Activated naive CD8-positive, alpha-beta T cell treated with anti-CD3 and anti-CD28 coated beads, Interleukin-2, amount 50 U/mL, for 24 hours (primary cell): ENCODE data around the gene PPARD.
"Not testable (repeated sequence)": the region's sequence is repeated elsewhere in the genome, so short reads cannot be mapped to it uniquely, and the experiment has no call there.

Source experiments
- ATAC-seq: fragments of 150-1000 bp; cut with Tn5 transposase; one replicate; pipeline ENCODE4 v1.10.0; 2021
- DNase-seq: peaks from one replicate; pipeline ENCODE4 v3.0.0; 2021
- H3K27ac Mint-ChIP-seq: one replicate; pipeline ENCODE4 v1.8.0; 2021; ENCODE audit warnings: mild to moderate bottlenecking, mixed read lengths
- H3K27me3 Mint-ChIP-seq: one replicate; pipeline ENCODE4 v1.8.0; 2021; ENCODE audit warnings: mixed read lengths
- H3K36me3 Mint-ChIP-seq: one replicate; pipeline ENCODE4 v1.8.0; 2021; ENCODE audit warnings: low read depth, mixed read lengths
- H3K4me1 Mint-ChIP-seq: one replicate; pipeline ENCODE4 v1.8.0; 2021; ENCODE audit warnings: mixed read lengths
- H3K4me3 Mint-ChIP-seq: one replicate; pipeline ENCODE4 v1.8.0; 2021; ENCODE audit warnings: mild to moderate bottlenecking, moderate library complexity, mixed read lengths
- H3K9me3 Mint-ChIP-seq: one replicate; pipeline ENCODE4 v1.8.0; 2021; ENCODE audit warnings: mixed read lengths

The PPARD gene

GRCh38 chr6:35327349-35328027, 14.9 kb upstream of the PPARD start:
- peak; percentile 89 for ATAC-seq
- H3K9me3 Mint-ChIP-seq, result no peaks in the 10 kb centered on the region
- peak; percentile 73 for DNase-seq
- H3K4me3 Mint-ChIP-seq, result no peak overlapping the region
- peaks cover 18% of the 10 kb centered on the region for H3K4me1 Mint-ChIP-seq
- H3K36me3 Mint-ChIP-seq, result peaks cover 11% of the 10 kb centered on the region
- no peaks in the 10 kb centered on the region for H3K27me3 Mint-ChIP-seq
- peak overlapping the region; percentile 47 for H3K27ac Mint-ChIP-seq

- Mint-ChIP-seq H3K4me3 (no peak overlapping the region), H3K36me3 (peaks cover 8% of the 10 kb centered on the region), H3K9me3 (no peaks in the 10 kb centered on the region), H3K27ac (no peak overlapping the region), H3K4me1 (peaks cover 25% of the 10 kb centered on the region), H3K27me3 (no peaks in the 10 kb centered on the region)
- no peak for DNase-seq
- ATAC-seq, result no peak
Observed at GRCh38 chr6:35328108-35328723, 14.1 kb upstream of the PPARD start.

- not testable (repeated sequence) for H3K9me3 Mint-ChIP-seq, H3K36me3 Mint-ChIP-seq, DNase-seq, ATAC-seq, H3K27me3 Mint-ChIP-seq, H3K4me3 Mint-ChIP-seq, H3K27ac Mint-ChIP-seq
- peaks cover 32% of the 10 kb centered on the region for H3K4me1 Mint-ChIP-seq
Observed at GRCh38 chr6:35328965-35329364, 13.4 kb upstream of the PPARD start.

GRCh38 chr6:35330541-35331119, 11.7 kb upstream of the PPARD start:
- Mint-ChIP-seq H3K27ac (no peak overlapping the region), H3K4me3 (no peak overlapping the region)

GRCh38 chr6:35332074-35332887, 10.1 kb upstream of the PPARD start:
- ATAC-seq (peak; percentile 74), DNase-seq (peak; percentile 47)
- not testable (repeated sequence) for H3K27ac Mint-ChIP-seq, H3K9me3 Mint-ChIP-seq, H3K27me3 Mint-ChIP-seq, H3K36me3 Mint-ChIP-seq, H3K4me3 Mint-ChIP-seq
- H3K4me1 Mint-ChIP-seq, result peaks cover 38% of the 10 kb centered on the region

More at GRCh38 chr6:35330541-35331119, 11.7 kb upstream of the PPARD start:
- no peak for ATAC-seq
- Mint-ChIP-seq H3K27me3 (no peaks in the 10 kb centered on the region), H3K36me3 (peaks cover 2% of the 10 kb centered on the region), H3K9me3 (peaks cover 7% of the 10 kb centered on the region), H3K4me1 (peaks cover 37% of the 10 kb centered on the region)
- no peak for DNase-seq

- no peak overlapping the region for H3K4me3 Mint-ChIP-seq
- no peak overlapping the region for H3K27ac Mint-ChIP-seq
- ATAC-seq (no peak), DNase-seq (no peak)
- H3K4me1 Mint-ChIP-seq, result peaks cover 47% of the 10 kb centered on the region
- H3K27me3 Mint-ChIP-seq, result no peaks in the 10 kb centered on the region
- H3K9me3 Mint-ChIP-seq, result no peaks in the 10 kb centered on the region
- peaks cover 15% of the 10 kb centered on the region for H3K36me3 Mint-ChIP-seq
Observed at GRCh38 chr6:35341557-35341956, 801 bp upstream of the PPARD start.

GRCh38 chr6:35343092-35343834, 905 bp downstream of the PPARD start:
- ATAC-seq (no peak), DNase-seq (no peak)
- Mint-ChIP-seq H3K4me3 (peak overlapping the region; percentile 96), H3K36me3 (peaks cover 18% of the 10 kb centered on the region), H3K27ac (peak overlapping the region; percentile 74), H3K9me3 (no peaks in the 10 kb centered on the region), H3K27me3 (no peaks in the 10 kb centered on the region), H3K4me1 (peaks cover 49% of the 10 kb centered on the region)

- Mint-ChIP-seq H3K27me3 (no peaks in the 10 kb centered on the region), H3K9me3 (no peaks in the 10 kb centered on the region), H3K4me3 (peak overlapping the region; percentile 96), H3K36me3 (peaks cover 22% of the 10 kb centered on the region), H3K4me1 (peaks cover 55% of the 10 kb centered on the region), H3K27ac (peak overlapping the region; percentile 74)
- ATAC-seq, result no peak
- DNase-seq, result no peak
Observed at GRCh38 chr6:35343835-35344550, 1.6 kb downstream of the PPARD start.

GRCh38 chr6:35351422-35351821, 9.1 kb downstream of the PPARD start:
- DNase-seq (no peak), ATAC-seq (no peak)
- H3K27ac Mint-ChIP-seq, result peak overlapping the region; percentile 31
- no peaks in the 10 kb centered on the region for H3K9me3 Mint-ChIP-seq
- peaks cover 49% of the 10 kb centered on the region for H3K36me3 Mint-ChIP-seq
- peaks cover 47% of the 10 kb centered on the region for H3K4me1 Mint-ChIP-seq
- no peaks in the 10 kb centered on the region for H3K27me3 Mint-ChIP-seq
- H3K4me3 Mint-ChIP-seq, result no peak overlapping the region

GRCh38 chr6:35352735-35353134, 10.4 kb downstream of the PPARD start:
- ATAC-seq, result no peak
- H3K27me3 Mint-ChIP-seq, result no peaks in the 10 kb centered on the region
- no peaks in the 10 kb centered on the region for H3K9me3 Mint-ChIP-seq
- H3K4me3 Mint-ChIP-seq, result no peak overlapping the region
- H3K36me3 Mint-ChIP-seq, result peaks cover 55% of the 10 kb centered on the region
- no peak for DNase-seq
- H3K27ac Mint-ChIP-seq, result peak overlapping the region; percentile 9
- H3K4me1 Mint-ChIP-seq, result peaks cover 36% of the 10 kb centered on the region

- H3K36me3 Mint-ChIP-seq, result peaks cover 47% of the 10 kb centered on the region
- peaks cover 33% of the 10 kb centered on the region for H3K4me1 Mint-ChIP-seq
- no peaks in the 10 kb centered on the region for H3K27me3 Mint-ChIP-seq
- ATAC-seq, result no peak
- H3K27ac Mint-ChIP-seq, result peak overlapping the region; percentile 8
- H3K4me3 Mint-ChIP-seq, result no peak overlapping the region
- no peak for DNase-seq
- H3K9me3 Mint-ChIP-seq, result no peaks in the 10 kb centered on the region
Observed at GRCh38 chr6:35354361-35355135, 12.2 kb downstream of the PPARD start.

GRCh38 chr6:35356391-35356790, 14.0 kb downstream of the PPARD start:
- DNase-seq (no peak), ATAC-seq (no peak)
- Mint-ChIP-seq H3K27ac (no peak overlapping the region), H3K36me3 (peaks cover 37% of the 10 kb centered on the region), H3K9me3 (no peaks in the 10 kb centered on the region), H3K27me3 (no peaks in the 10 kb centered on the region), H3K4me3 (no peak overlapping the region), H3K4me1 (peaks cover 25% of the 10 kb centered on the region)

GRCh38 chr6:35357677-35358076, 15.3 kb downstream of the PPARD start:
- no peak for DNase-seq
- Mint-ChIP-seq H3K36me3 (peaks cover 29% of the 10 kb centered on the region), H3K27me3 (no peaks in the 10 kb centered on the region), H3K4me3 (no peak overlapping the region), H3K27ac (no peak overlapping the region), H3K4me1 (peaks cover 33% of the 10 kb centered on the region), H3K9me3 (no peaks in the 10 kb centered on the region)
- ATAC-seq, result no peak
